Neural progenitor cell (in vitro differentiated cells): Measurements from ENCODE around the gene MCL1.

Source experiments
- CTCF ChIP-seq: fragments of 200-600 bp; sonication (generic); IDR thresholded peaks from 2 replicates; pipeline ENCODE4 v1.5.1; 2017; ENCODE audit warnings: antibody characterized with exemption, mild to moderate bottlenecking
- EZH2 ChIP-seq: fragments of 200-600 bp; sonication (generic); IDR thresholded peaks from 2 replicates; pipeline ENCODE4 v1.6.1; 2017; ENCODE audit warnings: antibody characterized with exemption, mild to moderate bottlenecking, moderate library complexity

DNA sequence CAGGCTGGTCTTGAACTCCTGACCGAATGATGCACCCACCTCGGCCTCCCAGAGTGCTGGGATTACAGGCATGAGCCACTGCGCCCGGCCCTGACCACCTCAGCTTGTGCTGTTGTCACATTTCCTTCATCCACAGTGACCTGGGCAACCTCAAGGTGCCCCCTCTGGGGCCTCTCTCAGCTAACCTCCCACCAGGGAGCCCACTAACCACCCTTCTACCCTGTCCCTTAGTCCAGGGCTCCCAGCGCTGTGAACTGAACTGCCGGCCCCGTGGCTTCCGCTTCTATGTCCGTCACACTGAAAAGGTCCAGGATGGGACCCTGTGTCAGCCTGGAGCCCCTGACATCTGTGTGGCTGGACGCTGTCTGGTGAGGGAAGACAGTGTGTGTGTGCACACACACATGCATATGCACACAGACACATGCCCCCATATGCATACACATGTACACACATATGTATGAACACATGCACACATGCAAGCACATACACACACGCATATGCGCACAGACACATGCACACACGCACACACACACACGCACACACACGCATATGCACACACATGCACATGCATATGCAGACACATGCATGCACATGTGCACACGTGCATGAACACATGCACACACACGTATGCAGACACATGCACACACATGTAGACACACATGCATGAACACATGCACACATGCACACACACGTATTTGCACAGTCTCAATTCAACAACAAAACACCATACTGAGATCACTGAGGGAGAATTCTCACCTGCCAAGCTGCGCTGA is 24.0 kb downstream of the MCL1 start:
- TF ChIP-seq CTCF (no peak), EZH2 (no peak)
